Measurements from ENCODE around the gene KCNJ9.

The KCNJ9 gene

GRCh38 chr1:160115545-160116282 is 34.4 kb downstream of the KCNJ9 start, which contains the start of gene ATP1A2:
ATP1A2 (plus strand) TSS chr1:160115759; CDS start chr1:160115862, 103 bp downstream.
- H3K27ac ChIP-seq (ENCODE audit: insufficient read depth, low read length, poor library complexity, severe bottlenecking) = no peak within 1 kb of the TSS
- no peak for DNase-seq
- no peaks in the 10 kb centered on the region for H3K9me3 ChIP-seq (ENCODE audit: control insufficient read depth, low read length)
- H3K27me3 ChIP-seq (replicated peaks; ENCODE audit: control insufficient read depth, insufficient read depth, low read length, poor library complexity, severe bottlenecking) = no peaks in the 10 kb centered on the region
- H3K4me3 ChIP-seq (ENCODE audit: insufficient read depth, low read depth, low read length, poor library complexity, severe bottlenecking) = no peak within 1 kb of the TSS
- no peaks in the 10 kb centered on the region for H3K4me1 ChIP-seq (ENCODE audit: control insufficient read depth, insufficient read depth, low read length, poor library complexity, severe bottlenecking)
- no peaks in the 10 kb centered on the region for H3K36me3 ChIP-seq (ENCODE audit: control insufficient read depth, insufficient read depth, low read length)

- Histone ChIP-seq H3K27me3 (replicated peaks; ENCODE audit: control insufficient read depth, insufficient read depth, low read length, poor library complexity, severe bottlenecking) (no peaks in the 10 kb centered on the region), H3K27ac (ENCODE audit: insufficient read depth, low read length, poor library complexity, severe bottlenecking) (no peak overlapping the region), H3K36me3 (ENCODE audit: control insufficient read depth, insufficient read depth, low read length) (no peaks in the 10 kb centered on the region), H3K4me1 (ENCODE audit: control insufficient read depth, insufficient read depth, low read length, poor library complexity, severe bottlenecking) (no peaks in the 10 kb centered on the region), H3K4me3 (ENCODE audit: insufficient read depth, low read depth, low read length, poor library complexity, severe bottlenecking) (no peak overlapping the region), H3K9me3 (ENCODE audit: control insufficient read depth, low read length) (no peaks in the 10 kb centered on the region)
- DNase-seq = no peak
Measured at GRCh38 chr1:160116283-160117147, 35.2 kb downstream of the KCNJ9 start.

GRCh38 chr1:160117300-160117699 is 36.0 kb downstream of the KCNJ9 start:
- Histone ChIP-seq H3K4me1 (ENCODE audit: control insufficient read depth, insufficient read depth, low read length, poor library complexity, severe bottlenecking) (no peaks in the 10 kb centered on the region), H3K36me3 (ENCODE audit: control insufficient read depth, insufficient read depth, low read length) (no peaks in the 10 kb centered on the region), H3K27me3 (replicated peaks; ENCODE audit: control insufficient read depth, insufficient read depth, low read length, poor library complexity, severe bottlenecking) (no peaks in the 10 kb centered on the region), H3K9me3 (ENCODE audit: control insufficient read depth, low read length) (no peaks in the 10 kb centered on the region), H3K27ac (ENCODE audit: insufficient read depth, low read length, poor library complexity, severe bottlenecking) (no peak overlapping the region), H3K4me3 (ENCODE audit: insufficient read depth, low read depth, low read length, poor library complexity, severe bottlenecking) (no peak overlapping the region)
- no peak for DNase-seq

- H3K4me1 ChIP-seq (ENCODE audit: control insufficient read depth, insufficient read depth, low read length, poor library complexity, severe bottlenecking) = no peaks in the 10 kb centered on the region
- no peaks in the 10 kb centered on the region for H3K9me3 ChIP-seq (ENCODE audit: control insufficient read depth, low read length)
- no peaks in the 10 kb centered on the region for H3K36me3 ChIP-seq (ENCODE audit: control insufficient read depth, insufficient read depth, low read length)
- H3K27me3 ChIP-seq (replicated peaks; ENCODE audit: control insufficient read depth, insufficient read depth, low read length, poor library complexity, severe bottlenecking) = no peaks in the 10 kb centered on the region
- no peak overlapping the region for H3K27ac ChIP-seq (ENCODE audit: insufficient read depth, low read length, poor library complexity, severe bottlenecking)
- no peak for DNase-seq
- H3K4me3 ChIP-seq (ENCODE audit: insufficient read depth, low read depth, low read length, poor library complexity, severe bottlenecking) = no peak overlapping the region
Measured at GRCh38 chr1:160117709-160118183, 36.4 kb downstream of the KCNJ9 start.

- H3K4me1 ChIP-seq (ENCODE audit: control insufficient read depth, insufficient read depth, low read length, poor library complexity, severe bottlenecking) = no peaks in the 10 kb centered on the region
- no peaks in the 10 kb centered on the region for H3K9me3 ChIP-seq (ENCODE audit: control insufficient read depth, low read length)
- DNase-seq = no peak
- no peak overlapping the region for H3K4me3 ChIP-seq (ENCODE audit: insufficient read depth, low read depth, low read length, poor library complexity, severe bottlenecking)
- H3K27me3 ChIP-seq (replicated peaks; ENCODE audit: control insufficient read depth, insufficient read depth, low read length, poor library complexity, severe bottlenecking) = no peaks in the 10 kb centered on the region
- H3K27ac ChIP-seq (ENCODE audit: insufficient read depth, low read length, poor library complexity, severe bottlenecking) = no peak overlapping the region
- H3K36me3 ChIP-seq (ENCODE audit: control insufficient read depth, insufficient read depth, low read length) = no peaks in the 10 kb centered on the region
Measured at GRCh38 chr1:160118928-160119327, 37.6 kb downstream of the KCNJ9 start.

GRCh38 chr1:160120797-160121196 is 39.5 kb downstream of the KCNJ9 start:
- Histone ChIP-seq H3K36me3 (ENCODE audit: control insufficient read depth, insufficient read depth, low read length) (no peaks in the 10 kb centered on the region), H3K27ac (ENCODE audit: insufficient read depth, low read length, poor library complexity, severe bottlenecking) (no peak overlapping the region), H3K9me3 (ENCODE audit: control insufficient read depth, low read length) (no peaks in the 10 kb centered on the region), H3K4me1 (ENCODE audit: control insufficient read depth, insufficient read depth, low read length, poor library complexity, severe bottlenecking) (no peaks in the 10 kb centered on the region), H3K27me3 (replicated peaks; ENCODE audit: control insufficient read depth, insufficient read depth, low read length, poor library complexity, severe bottlenecking) (no peaks in the 10 kb centered on the region), H3K4me3 (ENCODE audit: insufficient read depth, low read depth, low read length, poor library complexity, severe bottlenecking) (no peak overlapping the region)
- no peak for DNase-seq

GRCh38 chr1:160121388-160121787 is 40.0 kb downstream of the KCNJ9 start:
- no peaks in the 10 kb centered on the region for H3K27me3 ChIP-seq (replicated peaks; ENCODE audit: control insufficient read depth, insufficient read depth, low read length, poor library complexity, severe bottlenecking)
- H3K36me3 ChIP-seq (ENCODE audit: control insufficient read depth, insufficient read depth, low read length) = no peaks in the 10 kb centered on the region
- no peak overlapping the region for H3K4me3 ChIP-seq (ENCODE audit: insufficient read depth, low read depth, low read length, poor library complexity, severe bottlenecking)
- no peak for DNase-seq
- H3K4me1 ChIP-seq (ENCODE audit: control insufficient read depth, insufficient read depth, low read length, poor library complexity, severe bottlenecking) = no peaks in the 10 kb centered on the region
- H3K27ac ChIP-seq (ENCODE audit: insufficient read depth, low read length, poor library complexity, severe bottlenecking) = no peak overlapping the region
- no peaks in the 10 kb centered on the region for H3K9me3 ChIP-seq (ENCODE audit: control insufficient read depth, low read length)

- Histone ChIP-seq H3K27me3 (replicated peaks; ENCODE audit: control insufficient read depth, insufficient read depth, low read length, poor library complexity, severe bottlenecking) (no peaks in the 10 kb centered on the region), H3K9me3 (ENCODE audit: control insufficient read depth, low read length) (no peaks in the 10 kb centered on the region), H3K4me3 (ENCODE audit: insufficient read depth, low read depth, low read length, poor library complexity, severe bottlenecking) (no peak overlapping the region), H3K36me3 (ENCODE audit: control insufficient read depth, insufficient read depth, low read length) (no peaks in the 10 kb centered on the region), H3K27ac (ENCODE audit: insufficient read depth, low read length, poor library complexity, severe bottlenecking) (no peak overlapping the region), H3K4me1 (ENCODE audit: control insufficient read depth, insufficient read depth, low read length, poor library complexity, severe bottlenecking) (no peaks in the 10 kb centered on the region)
- no peak for DNase-seq
Measured at GRCh38 chr1:160122978-160123495, 41.7 kb downstream of the KCNJ9 start.

- H3K36me3 ChIP-seq (ENCODE audit: control insufficient read depth, insufficient read depth, low read length) = no peaks in the 10 kb centered on the region
- no peaks in the 10 kb centered on the region for H3K27me3 ChIP-seq (replicated peaks; ENCODE audit: control insufficient read depth, insufficient read depth, low read length, poor library complexity, severe bottlenecking)
- no peak overlapping the region for H3K4me3 ChIP-seq (ENCODE audit: insufficient read depth, low read depth, low read length, poor library complexity, severe bottlenecking)
- H3K9me3 ChIP-seq (ENCODE audit: control insufficient read depth, low read length) = no peaks in the 10 kb centered on the region
- H3K27ac ChIP-seq (ENCODE audit: insufficient read depth, low read length, poor library complexity, severe bottlenecking) = no peak overlapping the region
- DNase-seq = no peak
- H3K4me1 ChIP-seq (ENCODE audit: control insufficient read depth, insufficient read depth, low read length, poor library complexity, severe bottlenecking) = no peaks in the 10 kb centered on the region
Measured at GRCh38 chr1:160123726-160124125, 42.4 kb downstream of the KCNJ9 start.

All from effector memory CD4-positive, alpha-beta T cell (primary cell).